ENCODE results near the gene PSAPL1. TPM values are rescaled to one million over a fixed set of nuclear protein-coding genes. Genes with fewer than 3 reads are reported as not detected.
A peak's percentile ranks its signal among the peaks of the same experiment; 100 is the strongest.

The PSAPL1 gene
- polyA plus RNA-seq, 6 donors from 2014 or later, result not detected

DNA sequence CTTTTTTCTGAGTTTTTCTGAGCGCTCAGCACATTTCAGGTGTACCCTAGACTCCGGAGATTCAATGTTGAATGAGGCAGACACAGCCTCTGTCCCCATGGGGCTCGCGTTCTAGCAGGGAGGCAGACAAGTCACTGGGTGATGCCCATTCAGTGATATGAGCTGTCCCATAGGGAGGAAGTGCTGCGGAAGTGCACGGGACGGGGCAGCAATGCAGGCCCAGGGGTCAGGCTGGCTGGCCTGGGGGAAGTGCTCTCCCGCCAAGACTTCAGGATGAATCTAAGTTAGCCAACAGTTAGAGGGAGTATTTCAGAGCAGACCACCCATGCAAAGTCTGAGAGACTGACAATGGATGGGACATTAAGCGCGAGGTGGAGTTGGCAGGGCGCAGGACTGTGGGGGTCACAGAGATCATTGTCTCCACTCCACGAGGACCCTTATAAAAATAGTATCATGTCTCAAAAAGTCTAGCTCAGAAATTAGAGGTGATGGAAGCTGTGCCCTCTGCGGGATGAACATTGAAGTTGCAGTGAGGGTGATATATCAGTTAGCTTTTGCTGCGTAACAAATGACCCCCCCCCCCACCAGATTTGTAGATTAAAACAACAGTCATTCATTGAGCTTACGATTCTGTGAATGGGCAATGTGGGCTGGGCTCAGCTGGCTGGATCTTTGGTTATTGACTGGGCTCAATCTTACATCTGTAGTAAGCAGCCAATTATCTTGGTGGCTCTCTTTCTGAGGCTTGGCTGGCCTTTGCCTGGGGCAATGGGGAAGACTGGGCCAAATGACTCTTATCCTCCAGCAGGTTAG is 16.4 kb downstream of the PSAPL1 start:
- ATAC-seq (ENCODE audit: low read depth in 2 of 2) (no peak), DNase-seq (no peak)
- Mint-ChIP-seq H3K4me1 (no peaks in the 10 kb centered on the region), H3K36me3 (peaks cover 0 to 8% of the 10 kb centered on the region in 2 donors), H3K9me3 (peaks cover 4 to 19% (median 8%) of the 10 kb centered on the region in 7 donors), H3K4me3 (no peak overlapping the region), H3K27ac (peak overlapping the region in 1 of 6 donors; percentile 85), H3K27me3 (peaks cover 6 to 20% (median 9%) of the 10 kb centered on the region in 3 donors)

DNA sequence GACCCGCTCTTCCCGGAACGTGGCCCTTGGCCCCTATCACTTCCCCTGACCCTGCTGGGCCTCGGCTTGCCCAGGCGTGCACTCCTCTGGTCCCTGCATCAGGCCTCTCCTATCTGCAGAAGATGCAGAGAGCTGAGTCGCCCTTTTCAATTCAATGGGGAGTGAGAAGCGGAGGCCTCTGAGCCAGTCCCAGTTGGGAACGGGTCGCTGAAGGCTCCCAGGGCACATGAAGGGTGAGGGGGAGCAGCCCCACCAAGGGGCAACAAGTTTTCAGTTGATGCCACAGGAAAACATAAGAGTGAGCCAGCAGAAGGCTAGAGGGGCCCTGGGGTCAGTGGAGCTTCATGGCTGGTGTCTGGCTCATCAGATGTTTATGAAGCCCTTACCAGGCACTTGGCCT is 17.1 kb downstream of the PSAPL1 start:
- ATAC-seq (ENCODE audit: low read depth in 2 of 2), result no peak
- Mint-ChIP-seq H3K9me3 (peaks cover 4 to 19% (median 8%) of the 10 kb centered on the region in 7 donors), H3K4me1 (no peaks in the 10 kb centered on the region), H3K4me3 (no peak overlapping the region), H3K36me3 (peaks cover 0 to 8% of the 10 kb centered on the region in 2 donors), H3K27ac (no peak overlapping the region), H3K27me3 (peaks cover 6 to 20% (median 9%) of the 10 kb centered on the region in 3 donors)
- DNase-seq, result no peak

DNA sequence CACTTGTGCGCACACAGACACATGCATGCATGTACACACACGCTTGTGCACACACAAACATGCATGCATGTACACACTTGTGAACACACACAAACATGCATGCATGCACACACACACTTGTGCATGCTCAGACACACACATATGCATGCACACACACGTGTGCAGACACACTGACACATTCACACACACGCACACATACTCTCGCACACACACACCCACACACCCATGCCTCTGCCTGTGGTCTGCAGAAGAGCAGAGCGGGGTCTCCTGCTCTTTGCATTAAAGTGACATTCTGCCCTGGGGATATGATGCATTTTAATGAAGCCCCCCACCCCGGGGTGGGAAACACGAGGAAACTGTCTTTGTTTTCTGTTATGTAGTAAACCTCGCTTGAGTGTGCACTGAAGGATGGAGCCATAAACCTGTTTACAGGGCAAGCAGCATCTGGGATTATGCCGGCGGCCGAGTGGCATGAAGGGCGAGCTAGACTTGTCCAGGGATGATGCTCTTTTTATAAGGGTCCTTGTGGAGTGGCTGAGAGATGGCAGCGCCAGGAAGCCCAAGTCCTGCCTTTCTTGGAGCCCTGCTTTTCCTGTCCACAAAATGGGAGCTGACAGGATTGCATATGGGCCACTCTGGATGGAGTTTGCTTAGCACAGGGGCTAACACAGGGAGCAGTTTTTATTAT is 17.8 kb downstream of the PSAPL1 start:
- Mint-ChIP-seq H3K4me3 (no peak overlapping the region), H3K27ac (no peak overlapping the region), H3K9me3 (peaks cover 4 to 19% (median 8%) of the 10 kb centered on the region in 7 donors), H3K36me3 (peaks cover 0 to 8% of the 10 kb centered on the region in 2 donors), H3K4me1 (no peaks in the 10 kb centered on the region), H3K27me3 (peaks cover 6 to 20% (median 9%) of the 10 kb centered on the region in 3 donors)
- DNase-seq (no peak), ATAC-seq (ENCODE audit: low read depth in 2 of 2) (no peak)

DNA sequence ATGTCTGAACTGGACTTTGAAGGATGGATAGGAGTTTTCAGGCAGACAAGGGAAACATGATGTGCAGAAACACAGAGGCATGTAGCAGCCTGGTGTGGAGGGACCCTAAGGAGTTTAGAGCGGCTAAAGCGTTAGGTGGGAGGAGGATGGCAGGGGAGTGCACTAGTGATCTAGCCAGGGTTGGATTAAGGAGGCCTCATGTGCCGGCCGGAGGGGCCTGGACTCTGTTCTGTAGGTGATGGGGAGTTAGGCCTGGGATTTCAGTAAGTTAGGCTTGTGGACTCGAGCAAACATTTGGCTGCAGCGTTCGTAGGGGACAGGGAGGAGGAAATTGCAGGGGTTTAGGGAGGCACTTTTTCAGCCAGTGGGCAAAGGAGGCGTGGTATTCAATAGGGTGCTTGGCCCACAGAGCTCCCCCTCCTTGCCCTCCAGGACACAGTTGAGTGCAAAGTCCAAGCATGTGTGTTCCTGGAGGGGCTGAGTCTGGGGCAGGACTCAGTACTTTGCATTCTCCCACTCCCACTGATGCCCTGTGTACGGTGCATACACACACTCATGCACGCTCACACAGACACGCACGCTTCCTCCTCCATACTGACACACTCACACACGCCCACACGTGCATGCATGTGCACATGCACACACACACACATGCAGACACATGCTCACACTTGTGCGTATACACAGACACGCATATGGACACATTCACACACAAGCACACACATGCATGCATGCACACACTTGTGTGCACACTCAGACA is 18.6 kb downstream of the PSAPL1 start:
- DNase-seq (no peak), ATAC-seq (ENCODE audit: low read depth in 2 of 2) (no peak)
- H3K27me3 Mint-ChIP-seq, result peaks cover 9 to 27% (median 13%) of the 10 kb centered on the region in 3 donors
- H3K9me3 Mint-ChIP-seq, result peaks cover 4 to 19% (median 13%) of the 10 kb centered on the region in 7 donors
- peaks cover 0 to 15% of the 10 kb centered on the region in 2 donors for H3K36me3 Mint-ChIP-seq
- no peaks in the 10 kb centered on the region for H3K4me1 Mint-ChIP-seq
- H3K4me3 Mint-ChIP-seq, result no peak overlapping the region
- H3K27ac Mint-ChIP-seq, result peak overlapping the region in 1 of 6 donors; percentile 59

DNA sequence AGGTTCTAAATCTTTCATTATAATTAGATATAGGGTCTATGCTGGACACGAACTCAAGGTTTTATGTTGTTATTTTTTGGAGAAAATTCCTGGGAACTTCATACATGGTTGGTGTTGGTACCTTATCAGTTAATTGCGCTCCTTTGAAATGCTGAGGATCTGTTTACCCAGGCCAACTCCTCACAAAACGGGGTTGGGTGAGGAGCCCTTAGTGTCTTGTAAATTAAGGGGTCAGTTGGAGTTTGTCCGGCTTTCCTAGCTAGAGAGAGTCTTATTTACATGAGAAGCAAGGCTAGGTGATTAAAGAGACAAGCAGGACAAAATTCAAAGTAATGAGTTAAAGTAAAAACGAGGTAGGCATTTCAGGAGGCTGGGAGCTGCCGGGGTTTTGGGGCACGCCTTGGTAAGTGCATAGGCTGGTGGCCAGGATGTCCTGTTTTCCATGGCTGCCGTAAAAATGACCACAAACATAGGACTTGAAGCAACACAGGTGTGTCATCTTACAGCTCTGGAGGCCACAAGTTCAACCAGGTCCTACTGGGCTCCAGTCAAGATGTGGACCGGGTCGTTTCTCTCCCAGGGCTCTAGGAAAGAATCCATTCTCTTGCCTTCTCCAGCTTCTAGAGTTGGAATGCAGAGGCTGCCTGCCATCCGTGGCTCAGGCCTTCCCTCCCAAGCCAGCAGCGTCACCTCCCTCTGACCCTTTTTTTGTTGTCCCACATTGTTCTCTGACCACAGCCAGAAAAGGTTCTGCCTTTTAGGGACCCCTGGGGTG is 19.8 kb downstream of the PSAPL1 start:
- peak overlapping the region in 1 of 6 donors; percentile 10 for H3K27ac Mint-ChIP-seq
- no peak overlapping the region for H3K4me3 Mint-ChIP-seq
- H3K9me3 Mint-ChIP-seq, result peaks cover 4 to 26% (median 16%) of the 10 kb centered on the region in 7 donors
- ATAC-seq (ENCODE audit: low read depth in 2 of 2), result no peak
- DNase-seq, result no peak
- peaks cover under 1 to 16% of the 10 kb centered on the region in 2 donors for H3K36me3 Mint-ChIP-seq
- no peaks in the 10 kb centered on the region for H3K4me1 Mint-ChIP-seq
- H3K27me3 Mint-ChIP-seq, result peaks cover 9 to 30% (median 14%) of the 10 kb centered on the region in 3 donors

DNA sequence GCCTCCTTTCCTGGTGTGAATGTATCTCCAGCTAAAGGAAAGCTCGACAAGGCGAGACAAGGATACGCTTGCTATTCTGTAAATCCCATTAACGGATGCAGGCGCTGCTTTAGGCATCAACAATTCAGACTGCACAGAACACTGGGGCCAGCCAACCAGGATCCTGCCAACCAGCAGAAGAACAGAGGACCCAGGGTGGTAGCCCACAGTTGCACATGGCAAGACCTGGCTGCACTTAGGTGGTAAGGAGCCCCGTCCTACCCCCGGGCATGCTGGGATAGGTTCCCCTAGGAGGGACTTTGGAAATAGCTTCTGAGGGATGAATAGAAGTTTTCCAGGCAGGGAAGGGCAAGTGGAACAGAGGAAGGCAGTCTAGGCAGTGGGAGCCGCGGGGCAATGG is 20.7 kb downstream of the PSAPL1 start:
- ATAC-seq (ENCODE audit: low read depth in 2 of 2), result no peak
- Mint-ChIP-seq H3K27me3 (peaks cover 9 to 30% (median 14%) of the 10 kb centered on the region in 3 donors), H3K9me3 (peaks cover 7 to 35% (median 24%) of the 10 kb centered on the region in 7 donors), H3K27ac (no peak overlapping the region), H3K4me3 (no peak overlapping the region), H3K36me3 (peaks cover 5 to 17% of the 10 kb centered on the region in 2 donors), H3K4me1 (no peaks in the 10 kb centered on the region)
- no peak for DNase-seq

DNA sequence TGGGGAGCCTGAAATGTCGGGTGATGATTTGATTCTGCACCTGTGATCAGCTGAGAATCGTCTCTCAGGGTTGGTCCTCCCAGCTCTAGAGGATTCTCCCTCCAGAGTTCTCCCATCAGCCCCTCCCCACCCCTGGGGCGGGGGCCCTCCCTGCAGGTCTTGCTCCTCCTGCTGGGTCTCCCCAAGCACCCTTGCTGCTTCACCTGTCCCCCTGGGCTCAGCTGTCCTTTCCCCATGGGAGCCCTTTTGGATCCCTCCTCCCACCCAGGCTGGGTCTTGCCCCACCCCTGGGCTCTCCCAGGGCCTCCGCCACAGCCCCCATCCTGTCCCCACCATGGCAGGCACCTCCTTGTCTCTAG is 22.2 kb downstream of the PSAPL1 start:
- peaks cover 12 to 20% of the 10 kb centered on the region in 2 donors for H3K36me3 Mint-ChIP-seq
- no peaks in the 10 kb centered on the region for H3K4me1 Mint-ChIP-seq
- no peak overlapping the region for H3K27ac Mint-ChIP-seq
- no peak for DNase-seq
- peaks cover 11 to 36% (median 23%) of the 10 kb centered on the region in 7 donors for H3K9me3 Mint-ChIP-seq
- H3K4me3 Mint-ChIP-seq, result no peak overlapping the region
- H3K27me3 Mint-ChIP-seq, result peaks cover 9 to 30% (median 14%) of the 10 kb centered on the region in 3 donors
- no peak for ATAC-seq (ENCODE audit: low read depth in 2 of 2)

DNA sequence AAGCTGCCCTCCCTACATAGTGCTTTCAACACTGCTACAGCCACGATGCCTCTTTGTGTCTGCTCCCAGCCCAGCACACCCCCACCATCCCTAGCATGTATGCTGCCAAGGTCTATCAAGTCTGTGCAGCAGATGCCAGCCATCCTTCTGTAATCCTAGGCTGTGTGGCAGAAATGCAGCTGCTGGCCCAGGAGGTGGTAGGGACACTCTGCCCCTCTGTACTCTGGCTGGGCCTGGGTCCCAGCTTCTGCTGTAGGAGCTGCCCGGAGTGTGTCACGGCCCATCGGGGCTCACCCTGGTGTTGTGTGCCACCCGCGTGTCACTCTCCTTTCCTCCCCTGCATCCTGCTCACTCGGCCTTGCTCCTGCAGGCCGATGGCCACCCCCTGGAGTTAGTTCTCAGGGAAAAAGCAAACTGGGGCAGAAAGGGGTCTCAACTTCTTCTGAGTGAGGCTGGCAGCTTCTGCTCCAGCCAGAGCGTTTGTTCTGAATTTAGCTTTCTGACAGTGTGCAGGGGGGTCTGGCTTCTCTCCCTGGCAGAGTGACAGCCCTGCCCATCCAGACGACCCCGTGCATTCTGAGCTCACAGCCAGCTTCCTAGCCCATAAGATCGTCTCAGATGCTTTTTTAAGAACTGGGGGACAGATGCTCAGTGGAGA is 22.7 kb downstream of the PSAPL1 start:
- DNase-seq (no peak), ATAC-seq (ENCODE audit: low read depth in 2 of 2) (no peak)
- H3K36me3 Mint-ChIP-seq, result peaks cover 12 to 20% of the 10 kb centered on the region in 2 donors
- H3K9me3 Mint-ChIP-seq, result peaks cover 13 to 40% (median 24%) of the 10 kb centered on the region in 7 donors
- H3K27me3 Mint-ChIP-seq, result peaks cover 9 to 30% (median 14%) of the 10 kb centered on the region in 3 donors
- no peak overlapping the region for H3K27ac Mint-ChIP-seq
- no peaks in the 10 kb centered on the region for H3K4me1 Mint-ChIP-seq
- H3K4me3 Mint-ChIP-seq, result peak overlapping the region in 1 of 8 donors; percentile 32

DNA sequence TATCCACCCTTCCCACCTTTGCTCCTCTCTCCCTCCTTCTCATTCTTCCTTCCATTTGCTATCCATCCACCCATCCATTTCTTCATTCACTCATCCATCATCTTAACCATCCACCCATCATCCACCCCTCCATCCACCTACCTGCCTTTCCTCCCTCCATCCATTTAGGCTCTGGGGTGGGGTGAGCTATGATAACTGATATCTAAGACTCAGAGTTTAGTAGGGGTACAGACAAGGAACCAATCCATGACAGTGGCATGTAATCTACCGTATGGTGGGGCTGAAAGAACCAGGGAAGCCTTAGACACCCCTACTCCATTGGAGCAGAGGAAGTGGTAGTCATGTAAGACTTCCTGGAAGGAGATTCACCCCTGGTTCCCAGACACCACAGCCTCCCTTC is 23.2 kb downstream of the PSAPL1 start:
- Mint-ChIP-seq H3K27ac (no peak overlapping the region), H3K4me3 (no peak overlapping the region), H3K4me1 (no peaks in the 10 kb centered on the region), H3K9me3 (peaks cover 16 to 46% (median 24%) of the 10 kb centered on the region in 7 donors), H3K36me3 (peaks cover 12 to 20% of the 10 kb centered on the region in 2 donors), H3K27me3 (peaks cover 9 to 30% (median 14%) of the 10 kb centered on the region in 3 donors)
- ATAC-seq (ENCODE audit: low read depth in 2 of 2) (no peak), DNase-seq (no peak)

DNA sequence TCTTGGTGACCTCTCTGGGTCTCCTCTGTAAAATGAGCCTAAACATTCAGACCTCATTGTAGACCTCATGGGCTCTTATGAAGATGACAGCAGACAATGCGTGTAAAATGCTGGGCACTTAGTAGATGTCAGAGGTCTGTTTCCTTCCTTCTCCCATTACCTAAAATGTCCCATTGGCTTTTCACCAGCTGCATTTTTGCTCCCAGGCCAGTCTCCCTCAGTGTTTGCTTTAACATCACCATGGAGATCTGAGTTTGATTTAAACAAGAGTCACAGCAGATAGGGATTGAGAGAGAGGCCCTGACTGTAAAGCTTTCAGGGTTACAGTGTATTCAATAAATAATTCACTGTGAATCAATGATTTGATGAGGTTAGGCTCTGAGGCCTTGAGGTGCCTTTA is 24.3 kb downstream of the PSAPL1 start:
- no peak overlapping the region for H3K27ac Mint-ChIP-seq
- no peaks in the 10 kb centered on the region for H3K4me1 Mint-ChIP-seq
- no peak for DNase-seq
- peaks cover 21 to 46% (median 29%) of the 10 kb centered on the region in 7 donors for H3K9me3 Mint-ChIP-seq
- ATAC-seq (ENCODE audit: low read depth in 2 of 2), result no peak
- H3K27me3 Mint-ChIP-seq, result peaks cover 9 to 23% (median 14%) of the 10 kb centered on the region in 3 donors
- peak overlapping the region in 1 of 8 donors; percentile 29 for H3K4me3 Mint-ChIP-seq
- H3K36me3 Mint-ChIP-seq, result peaks cover 12 to 20% of the 10 kb centered on the region in 2 donors

DNA sequence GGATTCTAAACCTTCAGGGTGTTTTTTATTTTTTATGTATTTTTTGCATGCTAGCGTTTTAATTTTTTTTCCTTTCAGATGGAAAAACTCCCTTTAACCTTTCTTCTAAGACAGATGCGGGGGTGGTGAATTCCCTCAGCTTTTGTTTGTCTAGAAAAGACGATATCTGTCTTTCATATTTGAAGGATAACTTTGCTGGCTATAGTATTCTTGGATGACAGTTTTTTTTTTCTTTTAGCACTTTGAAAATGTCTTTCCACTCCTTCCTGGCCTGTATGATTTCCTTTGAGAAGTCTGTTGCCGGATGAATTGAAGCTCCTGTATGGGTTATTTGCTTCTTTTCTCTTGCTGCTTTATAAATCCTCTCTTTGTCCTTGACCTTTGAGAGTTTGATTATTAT is 26.6 kb downstream of the PSAPL1 start:
- H3K4me3 Mint-ChIP-seq, result no peak overlapping the region
- H3K27me3 Mint-ChIP-seq, result peaks cover 0 to 10% (median 8%) of the 10 kb centered on the region in 3 donors
- no peak overlapping the region for H3K27ac Mint-ChIP-seq
- DNase-seq, result no peak
- H3K9me3 Mint-ChIP-seq, result peaks cover 21 to 47% (median 33%) of the 10 kb centered on the region in 7 donors
- H3K36me3 Mint-ChIP-seq, result peaks cover 12 to 20% of the 10 kb centered on the region in 2 donors
- no peaks in the 10 kb centered on the region for H3K4me1 Mint-ChIP-seq
- ATAC-seq (ENCODE audit: low read depth in 2 of 2), result no peak

DNA sequence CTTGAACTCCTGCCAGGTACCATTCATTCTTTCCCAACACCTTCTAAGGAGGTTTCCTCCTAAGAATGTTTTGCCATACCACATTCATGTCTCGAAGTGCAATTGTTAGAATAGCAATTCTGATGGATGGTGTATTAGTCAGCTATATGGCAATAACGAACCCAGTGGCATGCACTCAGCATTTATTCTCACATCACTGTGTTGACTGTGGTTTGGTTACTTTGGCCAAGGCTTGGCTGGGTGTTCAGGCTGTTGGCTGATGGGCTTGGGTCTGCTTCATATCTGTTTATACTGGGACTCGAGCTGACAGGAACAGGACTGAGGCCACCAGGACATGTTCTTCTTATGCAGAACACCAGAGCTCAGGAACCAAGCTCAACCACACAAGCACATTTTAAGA is 31.7 kb downstream of the PSAPL1 start:
- no peak overlapping the region for H3K4me3 Mint-ChIP-seq
- H3K27me3 Mint-ChIP-seq, result peaks cover 0 to under 1% (median 0%) of the 10 kb centered on the region in 3 donors
- H3K9me3 Mint-ChIP-seq, result peaks cover 8 to 34% (median 24%) of the 10 kb centered on the region in 7 donors
- H3K27ac Mint-ChIP-seq, result no peak overlapping the region
- H3K4me1 Mint-ChIP-seq, result no peaks in the 10 kb centered on the region
- ATAC-seq (ENCODE audit: low read depth in 2 of 2), result no peak
- no peak for DNase-seq
- peaks cover 0 to under 1% of the 10 kb centered on the region in 2 donors for H3K36me3 Mint-ChIP-seq
